Measurements from ENCODE around the gene ROBO2. TPM values are rescaled to one million over a fixed set of nuclear protein-coding genes. Genes with fewer than 3 reads are reported as not detected.

The ROBO2 gene
- total and polyA plus RNA-seq, 2 experiments from 2014 or later = 1.5 to 7.8 TPM

DNA sequence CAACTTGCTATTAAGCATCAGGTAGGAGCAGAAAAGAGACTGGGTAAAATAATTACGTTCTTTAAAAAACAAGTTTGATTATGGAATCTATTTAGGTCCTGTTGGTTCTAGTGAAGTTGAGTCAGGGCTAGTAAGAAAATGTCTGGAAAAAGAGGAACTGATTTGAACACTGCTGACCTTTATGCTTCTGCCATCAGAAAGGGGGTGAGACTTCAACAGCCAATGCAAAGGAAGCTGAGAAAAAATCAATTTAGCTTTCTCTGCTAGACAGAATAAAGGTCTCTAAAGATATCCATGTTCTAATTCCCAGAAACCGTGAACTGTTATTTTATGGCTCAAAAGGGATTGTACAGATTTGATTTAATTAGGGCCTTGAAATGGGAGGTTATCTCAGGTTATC is 157.5 kb downstream of the ROBO2 start (continued):
- TF ChIP-seq, protein P1, sequence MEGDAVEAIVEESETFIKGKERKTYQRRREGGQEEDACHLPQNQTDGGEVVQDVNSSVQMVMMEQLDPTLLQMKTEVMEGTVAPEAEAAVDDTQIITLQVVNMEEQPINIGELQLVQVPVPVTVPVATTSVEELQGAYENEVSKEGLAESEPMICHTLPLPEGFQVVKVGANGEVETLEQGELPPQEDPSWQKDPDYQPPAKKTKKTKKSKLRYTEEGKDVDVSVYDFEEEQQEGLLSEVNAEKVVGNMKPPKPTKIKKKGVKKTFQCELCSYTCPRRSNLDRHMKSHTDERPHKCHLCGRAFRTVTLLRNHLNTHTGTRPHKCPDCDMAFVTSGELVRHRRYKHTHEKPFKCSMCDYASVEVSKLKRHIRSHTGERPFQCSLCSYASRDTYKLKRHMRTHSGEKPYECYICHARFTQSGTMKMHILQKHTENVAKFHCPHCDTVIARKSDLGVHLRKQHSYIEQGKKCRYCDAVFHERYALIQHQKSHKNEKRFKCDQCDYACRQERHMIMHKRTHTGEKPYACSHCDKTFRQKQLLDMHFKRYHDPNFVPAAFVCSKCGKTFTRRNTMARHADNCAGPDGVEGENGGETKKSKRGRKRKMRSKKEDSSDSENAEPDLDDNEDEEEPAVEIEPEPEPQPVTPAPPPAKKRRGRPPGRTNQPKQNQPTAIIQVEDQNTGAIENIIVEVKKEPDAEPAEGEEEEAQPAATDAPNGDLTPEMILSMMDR (conservative IDR thresholded peaks at IDR 0.05; ENCODE audit: low read depth in 2 of 2) = no peak
- no peak for TF ChIP-seq ZNF331 (CRISPR knock-in tag; IDR thresholded peaks at IDR 0.05; ENCODE audit: low read depth)
- TF ChIP-seq, protein P2, sequence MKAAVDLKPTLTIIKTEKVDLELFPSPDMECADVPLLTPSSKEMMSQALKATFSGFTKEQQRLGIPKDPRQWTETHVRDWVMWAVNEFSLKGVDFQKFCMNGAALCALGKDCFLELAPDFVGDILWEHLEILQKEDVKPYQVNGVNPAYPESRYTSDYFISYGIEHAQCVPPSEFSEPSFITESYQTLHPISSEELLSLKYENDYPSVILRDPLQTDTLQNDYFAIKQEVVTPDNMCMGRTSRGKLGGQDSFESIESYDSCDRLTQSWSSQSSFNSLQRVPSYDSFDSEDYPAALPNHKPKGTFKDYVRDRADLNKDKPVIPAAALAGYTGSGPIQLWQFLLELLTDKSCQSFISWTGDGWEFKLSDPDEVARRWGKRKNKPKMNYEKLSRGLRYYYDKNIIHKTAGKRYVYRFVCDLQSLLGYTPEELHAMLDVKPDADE (IDR thresholded peaks at IDR 0.05) = no peak

DNA sequence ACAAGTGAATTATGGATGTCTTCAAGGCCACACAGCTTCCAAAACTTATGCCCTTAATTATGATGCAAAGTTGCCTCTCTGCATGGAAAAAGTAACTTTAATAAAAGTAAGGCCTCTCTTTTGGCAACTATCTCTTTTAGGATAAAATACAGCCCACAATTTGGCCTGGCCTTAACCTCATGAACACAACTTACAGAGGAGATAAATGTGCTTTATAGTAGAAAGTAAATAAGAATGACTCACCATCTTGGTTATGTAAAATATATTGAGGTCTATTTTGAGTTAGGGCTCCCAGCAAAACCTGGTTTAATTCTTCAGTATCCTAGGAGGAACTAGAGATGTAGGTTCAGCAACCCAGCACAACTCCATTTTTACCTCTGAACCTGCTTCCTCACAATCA is 164.0 kb downstream of the ROBO2 start:
- Histone ChIP-seq H3K27ac (ENCODE audit: low read depth) (no peak overlapping the region), H3K4me1 (ENCODE audit: insufficient read depth) (peaks cover 3% of the 10 kb centered on the region; the same call in 1 of the 2 replicates), H2AFZ (no peak overlapping the region), H3K79me2 (replicated peaks; ENCODE audit: insufficient read depth) (no peaks in the 10 kb centered on the region), H3K9me2 (ENCODE audit: insufficient read depth) (no peaks in the 10 kb centered on the region), H3F3A (replicated peaks; ENCODE audit: low read depth) (no peaks in the 10 kb centered on the region), H3K36me3 (ENCODE audit: insufficient read depth) (no peaks in the 10 kb centered on the region), H4K20me1 (replicated peaks; ENCODE audit: insufficient read depth) (no peaks in the 10 kb centered on the region), H3K4me3 (no peak overlapping the region), H3K27me3 (ENCODE audit: insufficient read depth) (no peaks in the 10 kb centered on the region), H3K4me2 (no peak overlapping the region)
- Mint-ChIP-seq H3K4me3 (no peak overlapping the region), H3K27me3 (ENCODE audit: insufficient read depth, low read depth, poor library complexity) (no peaks in the 10 kb centered on the region), H3K36me3 (ENCODE audit: low read depth) (no peaks in the 10 kb centered on the region), H3K27ac (no peak overlapping the region), H3K9me3 (no peaks in the 10 kb centered on the region), H3K4me1 (peaks cover 21% of the 10 kb centered on the region)
- TF ChIP-seq EZH2 (IDR thresholded peaks at IDR 0.05; ENCODE audit: low read depth, unreplicated experiment) (no peak), NANOG (IDR thresholded peaks at IDR 0.05; ENCODE audit: borderline replicate concordance) (no peak), EZH2phosphoT487 (IDR thresholded peaks at IDR 0.05; ENCODE audit: unreplicated experiment) (no peak), POLR2AphosphoS5 (IDR thresholded peaks at IDR 0.05; ENCODE audit: low read depth) (no peak), STAT1 (IDR thresholded peaks at IDR 0.05; ENCODE audit: unreplicated experiment) (no peak), JUNB (IDR thresholded peaks at IDR 0.05; ENCODE audit: unreplicated experiment) (no peak), ZNF114 (CRISPR knock-in tag; IDR thresholded peaks at IDR 0.05) (no peak), ZNF331 (CRISPR knock-in tag; IDR thresholded peaks at IDR 0.05; ENCODE audit: low read depth) (no peak)
- TF ChIP-seq, protein P2 (IDR thresholded peaks at IDR 0.05) = no peak
- TF ChIP-seq, protein P3, sequence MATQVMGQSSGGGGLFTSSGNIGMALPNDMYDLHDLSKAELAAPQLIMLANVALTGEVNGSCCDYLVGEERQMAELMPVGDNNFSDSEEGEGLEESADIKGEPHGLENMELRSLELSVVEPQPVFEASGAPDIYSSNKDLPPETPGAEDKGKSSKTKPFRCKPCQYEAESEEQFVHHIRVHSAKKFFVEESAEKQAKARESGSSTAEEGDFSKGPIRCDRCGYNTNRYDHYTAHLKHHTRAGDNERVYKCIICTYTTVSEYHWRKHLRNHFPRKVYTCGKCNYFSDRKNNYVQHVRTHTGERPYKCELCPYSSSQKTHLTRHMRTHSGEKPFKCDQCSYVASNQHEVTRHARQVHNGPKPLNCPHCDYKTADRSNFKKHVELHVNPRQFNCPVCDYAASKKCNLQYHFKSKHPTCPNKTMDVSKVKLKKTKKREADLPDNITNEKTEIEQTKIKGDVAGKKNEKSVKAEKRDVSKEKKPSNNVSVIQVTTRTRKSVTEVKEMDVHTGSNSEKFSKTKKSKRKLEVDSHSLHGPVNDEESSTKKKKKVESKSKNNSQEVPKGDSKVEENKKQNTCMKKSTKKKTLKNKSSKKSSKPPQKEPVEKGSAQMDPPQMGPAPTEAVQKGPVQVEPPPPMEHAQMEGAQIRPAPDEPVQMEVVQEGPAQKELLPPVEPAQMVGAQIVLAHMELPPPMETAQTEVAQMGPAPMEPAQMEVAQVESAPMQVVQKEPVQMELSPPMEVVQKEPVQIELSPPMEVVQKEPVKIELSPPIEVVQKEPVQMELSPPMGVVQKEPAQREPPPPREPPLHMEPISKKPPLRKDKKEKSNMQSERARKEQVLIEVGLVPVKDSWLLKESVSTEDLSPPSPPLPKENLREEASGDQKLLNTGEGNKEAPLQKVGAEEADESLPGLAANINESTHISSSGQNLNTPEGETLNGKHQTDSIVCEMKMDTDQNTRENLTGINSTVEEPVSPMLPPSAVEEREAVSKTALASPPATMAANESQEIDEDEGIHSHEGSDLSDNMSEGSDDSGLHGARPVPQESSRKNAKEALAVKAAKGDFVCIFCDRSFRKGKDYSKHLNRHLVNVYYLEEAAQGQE (IDR thresholded peaks at IDR 0.05; ENCODE audit: unreplicated experiment) = no peak
- TF ChIP-seq, protein P1 (conservative IDR thresholded peaks at IDR 0.05; ENCODE audit: low read depth in 2 of 2) = no peak
- no peak for DNase-seq (ENCODE audit: low spot score)
- ATAC-seq = no peak
